ENCODE data around the gene TMPRSS2. TPM values are rescaled to one million over a fixed set of nuclear protein-coding genes. Genes with fewer than 3 reads are reported as not detected.
"Not testable (repeated sequence)": the region's sequence is repeated elsewhere in the genome, so short reads cannot be mapped to it uniquely, and the experiment has no call there.

TMPRSS2 gene
- total RNA-seq, 4 donors from 2014 or later, result 39.6 to 419 (median 352) TPM

- Histone ChIP-seq H3K27ac (peak overlapping the region in 3 of 4 donors; percentile 65 to 91 (median 78)), H3K36me3 (no peaks in the 10 kb centered on the region), H3K4me1 (peaks cover 0 to 17% (median 1%) of the 10 kb centered on the region in 4 donors), H3K4me3 (no peak overlapping the region), H3K27me3 (no peaks in the 10 kb centered on the region), H3K9me3 (no peaks in the 10 kb centered on the region)
- TF ChIP-seq POLR2A (IDR thresholded peaks at IDR 0.05), result no peak
- no peak for TF ChIP-seq CTCF (IDR thresholded peaks at IDR 0.05)
- no peak for DNase-seq
Measured at GRCh38 chr21:41418956-41419680, 88.8 kb downstream of the TMPRSS2 start.

GRCh38 chr21:41418393-41418792 is 89.6 kb downstream of the TMPRSS2 start:
- no peak for DNase-seq
- Histone ChIP-seq H3K4me1 (peaks cover 0 to 17% (median 1%) of the 10 kb centered on the region in 4 donors), H3K27ac (no peak overlapping the region), H3K4me3 (no peak overlapping the region), H3K36me3 (no peaks in the 10 kb centered on the region), H3K9me3 (no peaks in the 10 kb centered on the region), H3K27me3 (no peaks in the 10 kb centered on the region)
- TF ChIP-seq CTCF (IDR thresholded peaks at IDR 0.05), result no peak
- TF ChIP-seq POLR2A (IDR thresholded peaks at IDR 0.05), result no peak

GRCh38 chr21:41417505-41417904 is 90.5 kb downstream of the TMPRSS2 start:
- H3K27me3 ChIP-seq, H3K4me3 ChIP-seq, H3K36me3 ChIP-seq, H3K9me3 ChIP-seq, DNase-seq, H3K27ac ChIP-seq: not testable (repeated sequence)
- peaks cover 0 to 17% (median 1%) of the 10 kb centered on the region in 4 donors for H3K4me1 ChIP-seq

Small RNA genes within 50 kb of the gene (small RNA-seq; reads per million reads assigned to genes)
- gene RF00421, result 0 reads per million in 2 donors

Other genes starting within 250 kb of the TMPRSS2 start
- 100 to 1,000 TPM in 3 of 4 donors, 10 to 100 TPM in 1; 49.5 to 323 (median 159) TPM for gene FAM3B, start 191.4 kb downstream of the TMPRSS2 start, total RNA-seq
- 10 to 100 TPM; 13.7 to 39.6 (median 16.3) TPM for gene MX2, start 146.1 kb downstream of the TMPRSS2 start, total RNA-seq
- gene MX1, start 81.9 kb downstream of the TMPRSS2 start, total RNA-seq, result 100 to 1,000 TPM in 1 of 4 donors, 10 to 100 TPM in 3; 52.4 to 109 (median 78.9) TPM

Measured in Peyer's patch (tissue), 4 donors.